SU-DHL-6 (cell line): ENCODE results near the gene SEC63.
"Not testable (repeated sequence)": the region's sequence is repeated elsewhere in the genome, so short reads cannot be mapped to it uniquely, and the experiment has no call there.

Experiments
- H2AFZ ChIP-seq: fragments of 200-600 bp; sonication (generic); 2 replicates; pipeline ENCODE4 v1.6.1; 2014; ENCODE audit warnings: low read depth, mild to moderate bottlenecking, moderate library complexity, mixed read lengths, antibody characterized with exemption, low read length; ENCODE audit not compliant: severe bottlenecking
- H3F3A ChIP-seq: fragments of 200-600 bp; shearing (Covaris generic); 2 replicates; pipeline ENCODE4 v1.6.0; 2016; ENCODE audit warnings: antibody characterized with exemption, mild to moderate bottlenecking; ENCODE audit not compliant: insufficient read depth
- H3K27ac ChIP-seq: fragments of 200-600 bp; sonication (generic); 2 replicates; pipeline ENCODE4 v1.5.1; 2016; ENCODE audit warnings: low read depth, mild to moderate bottlenecking, low read length, moderate library complexity, mixed read lengths
- H3K27me3 ChIP-seq: fragments of 200-600 bp; sonication (generic), shearing (Covaris generic); 2 replicates; pipeline ENCODE4 v1.6.0; 2014; ENCODE audit warnings: mild to moderate bottlenecking, low read length
- H3K36me3 ChIP-seq: fragments of 200-600 bp; sonication (generic); 2 replicates; pipeline ENCODE4 v1.6.1; 2014; ENCODE audit warnings: mild to moderate bottlenecking, low read length, mixed read lengths
- H3K4me2 ChIP-seq: fragments of 300-600, 200-600 bp; shearing (Covaris generic), sonication (generic); 2 replicates; pipeline ENCODE4 v1.6.0; 2014; ENCODE audit warnings: low read length, low read depth, mild to moderate bottlenecking; ENCODE audit not compliant: poor library complexity, severe bottlenecking
- H3K4me3 ChIP-seq: fragments of 200-600 bp; sonication (generic); 2 replicates; pipeline ENCODE4 v1.5.1; 2014; ENCODE audit warnings: antibody characterized with exemption, low read length, mild to moderate bottlenecking, mixed read lengths; ENCODE audit not compliant: insufficient read depth, poor library complexity, severe bottlenecking
- H3K79me2 ChIP-seq: fragments of 200-600 bp; sonication (generic); 2 replicates; pipeline ENCODE4 v1.6.1; 2014; ENCODE audit warnings: mild to moderate bottlenecking, low read length, moderate library complexity; ENCODE audit not compliant: insufficient read depth
- H3K9ac ChIP-seq: fragments of 200-600 bp; sonication (generic); 2 replicates; pipeline ENCODE4 v1.7.0; 2014; ENCODE audit warnings: mild to moderate bottlenecking, low read length
- H3K9me2 ChIP-seq: fragments of 200-600 bp; sonication (generic); replicated peaks from 2 replicates; pipeline ENCODE4 v1.6.1; 2014; ENCODE audit warnings: low read length; ENCODE audit not compliant: insufficient read depth
- H3K9me3 ChIP-seq: fragments of 200-600 bp; sonication (generic); 2 replicates; pipeline ENCODE4 v1.6.1; 2014; ENCODE audit warnings: low read length, mixed read lengths; ENCODE audit not compliant: insufficient read depth
- H4K20me1 ChIP-seq: fragments of 200-600 bp; sonication (generic); 2 replicates; pipeline ENCODE4 v1.6.1; 2014; ENCODE audit warnings: low read depth, mild to moderate bottlenecking, antibody characterized with exemption, low read length, moderate library complexity, mixed read lengths
- EZH2phosphoT487 ChIP-seq: fragments of 200-600 bp; sonication (generic), shearing (Covaris generic); conservative IDR thresholded peaks from 2 replicates; pipeline ENCODE4 v1.6.1; 2018; ENCODE audit warnings: mild to moderate bottlenecking, antibody characterized with exemption, low read length, moderate library complexity, mixed read lengths
- TF ChIP-seq, protein P1 (sequence below): fragments of 200-600 bp; sonication (generic); IDR thresholded peaks from one replicate; pipeline ENCODE4 v1.5.1; 2017; ENCODE audit warnings: antibody characterized with exemption, mild to moderate bottlenecking, low read length, moderate library complexity; ENCODE audit not compliant: insufficient read depth, poor library complexity, severe bottlenecking

SEC63 gene

DNA sequence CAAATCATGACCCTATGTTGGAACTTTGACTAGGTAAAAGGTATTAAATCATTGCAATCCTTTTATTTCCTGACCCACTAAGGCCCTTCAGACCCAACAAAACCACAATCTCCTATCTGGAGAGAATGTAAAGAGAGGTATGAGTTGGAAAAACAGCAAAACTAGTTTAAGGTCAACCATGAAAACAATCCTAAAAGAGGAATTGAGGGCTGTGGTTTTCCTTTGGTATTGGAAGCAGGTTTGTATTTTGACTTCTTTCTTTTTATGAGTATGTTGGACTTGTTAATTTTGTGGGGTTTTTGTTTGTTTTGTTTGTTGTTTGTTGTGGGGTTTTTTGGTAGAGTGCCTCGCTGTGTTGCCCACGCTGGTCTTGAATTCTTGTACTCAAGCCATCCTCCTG is 4.7 kb upstream of the SEC63 start:
- H3K9me2 ChIP-seq, result no peaks in the 10 kb centered on the region
- H3K27ac ChIP-seq, result no peak overlapping the region
- H3K9ac ChIP-seq, result no peak overlapping the region
- no peaks in the 10 kb centered on the region for H3K36me3 ChIP-seq
- H3K4me2 ChIP-seq, result no peak overlapping the region
- H2AFZ ChIP-seq, result no peak overlapping the region
- TF ChIP-seq, protein P1, sequence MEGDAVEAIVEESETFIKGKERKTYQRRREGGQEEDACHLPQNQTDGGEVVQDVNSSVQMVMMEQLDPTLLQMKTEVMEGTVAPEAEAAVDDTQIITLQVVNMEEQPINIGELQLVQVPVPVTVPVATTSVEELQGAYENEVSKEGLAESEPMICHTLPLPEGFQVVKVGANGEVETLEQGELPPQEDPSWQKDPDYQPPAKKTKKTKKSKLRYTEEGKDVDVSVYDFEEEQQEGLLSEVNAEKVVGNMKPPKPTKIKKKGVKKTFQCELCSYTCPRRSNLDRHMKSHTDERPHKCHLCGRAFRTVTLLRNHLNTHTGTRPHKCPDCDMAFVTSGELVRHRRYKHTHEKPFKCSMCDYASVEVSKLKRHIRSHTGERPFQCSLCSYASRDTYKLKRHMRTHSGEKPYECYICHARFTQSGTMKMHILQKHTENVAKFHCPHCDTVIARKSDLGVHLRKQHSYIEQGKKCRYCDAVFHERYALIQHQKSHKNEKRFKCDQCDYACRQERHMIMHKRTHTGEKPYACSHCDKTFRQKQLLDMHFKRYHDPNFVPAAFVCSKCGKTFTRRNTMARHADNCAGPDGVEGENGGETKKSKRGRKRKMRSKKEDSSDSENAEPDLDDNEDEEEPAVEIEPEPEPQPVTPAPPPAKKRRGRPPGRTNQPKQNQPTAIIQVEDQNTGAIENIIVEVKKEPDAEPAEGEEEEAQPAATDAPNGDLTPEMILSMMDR, result no peak
- TF ChIP-seq EZH2phosphoT487, result no peak
- H3F3A ChIP-seq, result peaks cover 10% of the 10 kb centered on the region; the same call in 1 of the 2 replicates
- H4K20me1 ChIP-seq, result no peaks in the 10 kb centered on the region
- H3K27me3 ChIP-seq, result no peaks in the 10 kb centered on the region
- no peaks in the 10 kb centered on the region for H3K9me3 ChIP-seq
- H3K4me3 ChIP-seq, result no peak overlapping the region
- peaks cover under 1% of the 10 kb centered on the region; the same call in 1 of the 2 replicates for H3K79me2 ChIP-seq

DNA sequence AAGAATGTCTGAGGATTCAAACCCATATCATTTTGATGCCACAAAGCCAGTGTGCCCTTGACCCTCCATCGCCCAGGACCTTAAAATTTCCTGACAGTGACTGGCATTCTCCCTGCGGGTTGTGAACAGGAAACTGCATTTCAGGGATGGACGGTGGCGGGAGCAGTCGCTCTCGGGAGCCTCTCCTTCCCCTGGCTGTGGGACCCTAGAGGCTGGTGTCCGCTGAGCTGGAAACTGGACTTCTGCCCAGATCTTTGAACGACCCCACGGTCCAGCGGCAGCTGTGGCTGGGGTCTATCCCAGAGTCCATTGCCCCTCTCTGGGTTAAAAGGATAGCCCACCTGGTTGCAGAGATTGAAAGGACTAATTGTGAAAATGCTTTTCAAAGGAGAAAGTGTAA is 1.4 kb upstream of the SEC63 start:
- Histone ChIP-seq H3K9ac (no peak overlapping the region), H2AFZ (no peak overlapping the region), H3K27ac (no peak overlapping the region)

DNA sequence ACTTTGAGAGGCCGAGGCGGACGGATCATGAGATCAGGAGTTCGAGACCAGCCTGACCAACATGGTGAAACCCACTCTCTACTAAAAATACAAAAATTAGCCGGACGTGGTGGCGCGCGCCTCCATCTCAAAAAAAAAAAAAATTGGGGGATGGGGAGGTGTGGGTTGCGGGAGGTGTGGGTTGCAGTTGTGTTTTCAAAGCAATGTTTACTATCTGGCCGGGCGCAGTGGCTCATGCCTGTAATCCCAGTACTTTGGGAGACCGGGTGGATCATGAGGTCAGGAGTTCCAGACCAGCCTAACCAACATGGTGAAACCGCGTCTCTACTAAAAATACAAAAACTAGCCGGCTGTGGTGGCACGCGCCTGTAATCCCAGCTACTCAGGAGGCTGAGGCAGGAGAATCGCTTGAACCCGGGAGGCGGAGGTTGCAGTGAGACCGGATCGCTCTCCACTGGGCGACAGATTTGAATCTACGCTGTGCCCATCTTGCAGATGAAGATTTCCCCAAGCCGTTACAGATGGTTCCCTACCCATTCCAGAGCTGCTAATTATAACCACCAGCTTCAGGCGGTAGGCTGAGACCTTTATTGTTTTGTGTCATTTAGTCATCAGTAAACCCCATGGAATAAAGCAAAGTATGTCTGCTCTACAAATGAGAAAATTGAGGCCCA is 818 bp upstream of the SEC63 start:
- H3K9me3 ChIP-seq, H3K27me3 ChIP-seq, H3K36me3 ChIP-seq, H3K27ac ChIP-seq, H3F3A ChIP-seq, H3K9me2 ChIP-seq, H4K20me1 ChIP-seq: not testable (repeated sequence)
- Histone ChIP-seq H2AFZ (peak overlapping the region; percentile 41), H3K9ac (peak overlapping the region; percentile 98), H3K4me2 (peak overlapping the region; percentile 55), H3K4me3 (peak overlapping the region; percentile 83), H3K79me2 (peaks cover 36% of the 10 kb centered on the region)

More for the DNA sequence above, 1.4 kb upstream of the SEC63 start:
- no peaks in the 10 kb centered on the region for H3K27me3 ChIP-seq
- no peaks in the 10 kb centered on the region for H3K9me3 ChIP-seq
- H3K79me2 ChIP-seq, result peaks cover 34% of the 10 kb centered on the region
- no peaks in the 10 kb centered on the region for H3K36me3 ChIP-seq
- no peak overlapping the region for H3K4me2 ChIP-seq
- no peak overlapping the region for H3K4me3 ChIP-seq
- peaks cover 3% of the 10 kb centered on the region; the same call in 1 of the 2 replicates for H4K20me1 ChIP-seq
- H3K9me2 ChIP-seq, result no peaks in the 10 kb centered on the region
- TF ChIP-seq, protein P1, result no peak
- TF ChIP-seq EZH2phosphoT487, result no peak
- peaks cover 10% of the 10 kb centered on the region; the same call in 1 of the 2 replicates for H3F3A ChIP-seq

DNA sequence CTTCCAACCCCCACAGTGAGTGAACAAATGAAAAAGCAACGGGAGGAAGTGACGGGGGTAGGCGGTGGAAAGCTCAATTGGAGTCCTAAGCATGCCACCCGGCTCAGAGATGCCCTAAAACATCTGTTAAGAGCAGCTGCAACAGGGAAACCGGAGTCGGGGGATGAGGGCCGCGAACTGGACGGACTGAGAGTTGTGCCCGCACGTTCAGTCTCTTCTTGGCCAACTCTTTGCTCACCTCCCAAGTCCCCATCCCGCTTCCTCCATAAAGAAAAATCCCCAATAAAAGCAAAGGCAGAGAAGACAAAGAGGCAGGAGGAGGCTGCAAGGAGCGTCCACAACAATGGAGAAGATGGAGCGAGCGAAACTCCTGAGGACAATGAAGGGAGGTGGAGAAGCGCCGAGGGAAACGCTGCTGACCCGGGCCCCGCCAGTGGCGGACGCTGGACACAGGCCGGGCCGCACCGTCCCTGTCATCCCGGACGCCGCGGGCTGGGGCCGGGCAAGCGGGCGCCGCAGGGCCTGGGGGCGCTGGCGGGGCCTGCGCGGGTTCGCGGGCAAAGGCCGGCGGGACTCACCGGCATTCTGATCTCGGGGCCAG is 600 bp downstream of the SEC63 start:
- Histone ChIP-seq H3K9me2 (no peaks in the 10 kb centered on the region), H3K27me3 (no peaks in the 10 kb centered on the region), H3K4me2 (peak overlapping the region; percentile 93), H3F3A (peaks cover 10% of the 10 kb centered on the region; the same call in 1 of the 2 replicates), H3K36me3 (no peaks in the 10 kb centered on the region), H3K27ac (peak overlapping the region; percentile 69), H3K79me2 (peaks cover 46% of the 10 kb centered on the region), H3K9ac (peak overlapping the region; percentile 98), H3K4me3 (peak overlapping the region; percentile 99), H3K9me3 (no peaks in the 10 kb centered on the region), H2AFZ (peak overlapping the region; percentile 56), H4K20me1 (peaks cover 3% of the 10 kb centered on the region; the same call in 1 of the 2 replicates)
- TF ChIP-seq, protein P1, result no peak
- TF ChIP-seq EZH2phosphoT487, result no peak
